HepG2 (cell line): ENCODE data around the gene LCN2. TPM values are rescaled to one million over a fixed set of nuclear protein-coding genes. Genes with fewer than 3 reads are reported as not detected.

Source experiments
- ADNP ChIP-seq: sonication (generic); formaldehyde crosslinking; IDR thresholded peaks from 2 replicates; pipeline ENCODE4 v1.4.0; 2020; ENCODE audit warnings: missing genetic modification reagents
- FIP1L1 ChIP-seq: fragments of 200-400 bp; formaldehyde crosslinking; IDR thresholded peaks from 2 replicates; pipeline ENCODE4 v1.6.1; 2018; ENCODE audit warnings: low read depth, mild to moderate bottlenecking, low read length, moderate library complexity, borderline replicate concordance; ENCODE audit not compliant: insufficient read depth
- HOXA7 ChIP-seq: sonication (generic); formaldehyde crosslinking; IDR thresholded peaks from 2 replicates; pipeline ENCODE4 v1.8.1; 2022; ENCODE audit warnings: mild to moderate bottlenecking, missing genetic modification reagents, moderate library complexity
- KAT7 ChIP-seq: IDR thresholded peaks from 2 replicates; pipeline ENCODE4 v1.6.1; 2018; ENCODE audit warnings: borderline replicate concordance, missing compliant biosample characterization
- MED8 ChIP-seq: sonication (generic); formaldehyde crosslinking; IDR thresholded peaks from 2 replicates; pipeline ENCODE4 v1.8.1; 2023; ENCODE audit warnings: mild to moderate bottlenecking, missing genetic modification reagents; ENCODE audit not compliant: insufficient replicate concordance
- MTF1 ChIP-seq: sonication (generic); formaldehyde crosslinking; IDR thresholded peaks from 2 replicates; pipeline ENCODE4 v1.5.0; 2020; ENCODE audit warnings: missing genetic modification reagents
- RORA ChIP-seq: sonication (generic); formaldehyde crosslinking; IDR thresholded peaks from 2 replicates; pipeline ENCODE4 v1.5.0; 2020; ENCODE audit warnings: mild to moderate bottlenecking, missing genetic modification reagents, moderate library complexity
- SETDB1 ChIP-seq: sonication (generic); formaldehyde crosslinking; IDR thresholded peaks from 2 replicates; pipeline ENCODE4 v1.5.1; 2020; ENCODE audit warnings: missing genetic modification reagents, mild to moderate bottlenecking, borderline replicate concordance
- SMAD3 ChIP-seq: sonication (generic); formaldehyde crosslinking; IDR thresholded peaks from 2 replicates; pipeline ENCODE4 v1.4.0; 2020; ENCODE audit warnings: missing genetic modification reagents
- TP53 ChIP-seq: sonication (generic); formaldehyde crosslinking; conservative IDR thresholded peaks from 2 replicates; pipeline ENCODE4 v1.4.0; 2020; ENCODE audit warnings: missing genetic modification reagents
- ZNF234 ChIP-seq: sonication (generic); formaldehyde crosslinking; conservative IDR thresholded peaks from 2 replicates; pipeline ENCODE4 v1.5.1; 2020; ENCODE audit warnings: mild to moderate bottlenecking, missing genetic modification reagents
- ZNF253 ChIP-seq: sonication (generic); formaldehyde crosslinking; IDR thresholded peaks from 2 replicates; pipeline ENCODE4 v1.8.0; 2022; ENCODE audit warnings: mild to moderate bottlenecking, missing genetic modification reagents, borderline replicate concordance
- ZNF614 ChIP-seq: IDR thresholded peaks from 2 replicates; pipeline ENCODE4 v1.6.1; 2018; ENCODE audit warnings: missing biosample characterization, missing genetic modification reagents, inconsistent platforms, borderline replicate concordance
- polyA plus RNA-seq, 8 experiments: library from polyadenylated mRNA; depleted of rRNA in 3 of 8; stranded (reverse) in 7 of 8; unstranded in 1 of 8; fragments of >200 nt; fragmentation: Illumina TruSeq in 4 of 8; extraction: Trizol in 4 of 8; gene quantifications; 2 replicates each; pipeline versions ENCODE4 v1.2.1 to v1.2.3, GENCODE V29; 2011 to 2016; ENCODE audit warnings: low read depth in 4 of 8, missing spikeins in 1 of 8, mixed read lengths in 1 of 8; ENCODE audit not compliant: insufficient read depth in 1 of 8
- total RNA-seq, 5 experiments: library from RNA; depleted of rRNA; stranded (reverse); fragments of >200 nt; fragmentation: Illumina TruSeq; extraction: Trizol; gene quantifications; 2 replicates each; pipeline ENCODE4 v1.2.3, GENCODE V29; 2016; ENCODE audit warnings: low read depth in 1 of 5
- TF ChIP-seq, protein P1 (sequence below): sonication (generic); formaldehyde crosslinking; IDR thresholded peaks from 2 replicates; pipeline ENCODE4 v1.4.0; 2020; ENCODE audit warnings: missing genetic modification reagents, borderline replicate concordance
- TF ChIP-seq, protein P2 (sequence below): sonication (generic); formaldehyde crosslinking; conservative IDR thresholded peaks from 2 replicates; pipeline ENCODE4 v1.4.0; 2020; ENCODE audit warnings: mild to moderate bottlenecking, missing genetic modification reagents, moderate library complexity
- TF ChIP-seq, protein P3 (sequence below): sonication (generic); formaldehyde crosslinking; IDR thresholded peaks from 2 replicates; pipeline ENCODE4 v1.4.0; 2020; ENCODE audit warnings: missing genetic modification reagents, borderline replicate concordance
- TF ChIP-seq, protein P4 (sequence below): sonication (generic); formaldehyde crosslinking; IDR thresholded peaks from 2 replicates; pipeline ENCODE4 v1.8.1; 2023; ENCODE audit warnings: mild to moderate bottlenecking, moderate library complexity, missing genetic modification reagents

LCN2 gene
- total and polyA plus RNA-seq, 2 of the 13 experiments (the other 11 are each of a cell fraction or from before 2014, with no cell fraction given), result 0.38 to 1.4 TPM

DNA sequence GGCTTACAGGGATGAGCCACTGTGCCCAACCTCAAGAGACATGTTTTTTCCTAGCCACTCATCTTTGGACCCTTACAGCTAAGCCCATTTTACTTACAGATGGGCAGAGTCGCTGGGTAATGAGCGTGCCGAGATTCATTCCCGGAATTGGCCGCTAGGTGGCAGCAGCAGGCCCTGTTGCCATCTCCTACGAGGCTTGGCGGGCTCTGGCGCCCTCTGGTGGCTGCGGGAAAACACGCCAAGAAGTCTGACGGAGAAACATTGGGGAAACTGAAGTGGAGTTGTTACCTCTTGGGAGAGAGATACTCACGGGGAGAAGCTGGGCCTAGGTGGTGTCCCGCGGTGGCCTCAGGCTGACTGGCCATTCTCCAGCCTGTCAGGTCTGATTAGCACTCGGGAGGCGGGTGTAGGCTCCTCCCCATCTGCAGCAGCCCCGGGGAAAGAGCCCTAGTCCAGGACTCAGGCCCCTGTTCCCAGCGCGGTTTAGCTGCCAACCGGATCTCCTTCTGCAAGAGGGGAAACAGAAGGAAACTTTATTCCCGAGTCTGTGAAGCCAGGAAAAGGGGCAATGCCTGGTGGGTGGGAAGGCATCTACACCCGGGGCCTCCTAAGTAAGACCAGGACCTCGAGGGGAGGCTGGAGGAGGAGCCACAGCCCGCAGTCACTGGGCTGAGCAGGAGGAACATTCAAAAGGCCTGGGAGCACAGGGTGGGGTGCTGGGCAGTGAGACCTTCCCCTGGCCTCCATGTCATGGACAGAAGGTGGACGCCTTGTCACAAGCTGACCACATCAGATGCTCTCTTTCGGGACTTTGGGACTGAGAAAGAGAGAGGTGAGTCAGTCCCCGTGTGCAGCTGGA, 31.4 kb upstream of the LCN2 start (continued):
- TF ChIP-seq, protein P1, sequence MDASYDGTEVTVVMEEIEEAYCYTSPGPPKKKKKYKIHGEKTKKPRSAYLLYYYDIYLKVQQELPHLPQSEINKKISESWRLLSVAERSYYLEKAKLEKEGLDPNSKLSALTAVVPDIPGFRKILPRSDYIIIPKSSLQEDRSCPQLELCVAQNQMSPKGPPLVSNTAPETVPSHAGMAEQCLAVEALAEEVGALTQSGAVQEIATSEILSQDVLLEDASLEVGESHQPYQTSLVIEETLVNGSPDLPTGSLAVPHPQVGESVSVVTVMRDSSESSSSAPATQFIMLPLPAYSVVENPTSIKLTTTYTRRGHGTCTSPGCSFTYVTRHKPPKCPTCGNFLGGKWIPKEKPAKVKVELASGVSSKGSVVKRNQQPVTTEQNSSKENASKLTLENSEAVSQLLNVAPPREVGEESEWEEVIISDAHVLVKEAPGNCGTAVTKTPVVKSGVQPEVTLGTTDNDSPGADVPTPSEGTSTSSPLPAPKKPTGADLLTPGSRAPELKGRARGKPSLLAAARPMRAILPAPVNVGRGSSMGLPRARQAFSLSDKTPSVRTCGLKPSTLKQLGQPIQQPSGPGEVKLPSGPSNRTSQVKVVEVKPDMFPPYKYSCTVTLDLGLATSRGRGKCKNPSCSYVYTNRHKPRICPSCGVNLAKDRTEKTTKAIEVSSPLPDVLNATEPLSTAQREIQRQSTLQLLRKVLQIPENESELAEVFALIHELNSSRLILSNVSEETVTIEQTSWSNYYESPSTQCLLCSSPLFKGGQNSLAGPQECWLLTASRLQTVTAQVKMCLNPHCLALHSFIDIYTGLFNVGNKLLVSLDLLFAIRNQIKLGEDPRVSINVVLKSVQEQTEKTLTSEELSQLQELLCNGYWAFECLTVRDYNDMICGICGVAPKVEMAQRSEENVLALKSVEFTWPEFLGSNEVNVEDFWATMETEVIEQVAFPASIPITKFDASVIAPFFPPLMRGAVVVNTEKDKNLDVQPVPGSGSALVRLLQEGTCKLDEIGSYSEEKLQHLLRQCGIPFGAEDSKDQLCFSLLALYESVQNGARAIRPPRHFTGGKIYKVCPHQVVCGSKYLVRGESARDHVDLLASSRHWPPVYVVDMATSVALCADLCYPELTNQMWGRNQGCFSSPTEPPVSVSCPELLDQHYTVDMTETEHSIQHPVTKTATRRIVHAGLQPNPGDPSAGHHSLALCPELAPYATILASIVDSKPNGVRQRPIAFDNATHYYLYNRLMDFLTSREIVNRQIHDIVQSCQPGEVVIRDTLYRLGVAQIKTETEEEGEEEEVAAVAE (CRISPR knock-in tag), result no peak
- TF ChIP-seq FIP1L1 (no peak), KAT7 (no peak), ADNP (CRISPR knock-in tag) (peak; percentile 77), RORA (CRISPR knock-in tag) (no peak), SMAD3 (CRISPR knock-in tag) (peak; percentile 92), HOXA7 (CRISPR knock-in tag) (no peak), MTF1 (no peak), SETDB1 (CRISPR knock-in tag) (no peak), ZNF253 (CRISPR knock-in tag) (no peak), ZNF614 (CRISPR knock-in tag) (peak; percentile 48; the same call in 1 of the 2 replicates), MED8 (CRISPR knock-in tag) (no peak), TP53 (CRISPR knock-in tag) (no peak), ZNF234 (CRISPR knock-in tag) (no peak)
- TF ChIP-seq, protein P2, sequence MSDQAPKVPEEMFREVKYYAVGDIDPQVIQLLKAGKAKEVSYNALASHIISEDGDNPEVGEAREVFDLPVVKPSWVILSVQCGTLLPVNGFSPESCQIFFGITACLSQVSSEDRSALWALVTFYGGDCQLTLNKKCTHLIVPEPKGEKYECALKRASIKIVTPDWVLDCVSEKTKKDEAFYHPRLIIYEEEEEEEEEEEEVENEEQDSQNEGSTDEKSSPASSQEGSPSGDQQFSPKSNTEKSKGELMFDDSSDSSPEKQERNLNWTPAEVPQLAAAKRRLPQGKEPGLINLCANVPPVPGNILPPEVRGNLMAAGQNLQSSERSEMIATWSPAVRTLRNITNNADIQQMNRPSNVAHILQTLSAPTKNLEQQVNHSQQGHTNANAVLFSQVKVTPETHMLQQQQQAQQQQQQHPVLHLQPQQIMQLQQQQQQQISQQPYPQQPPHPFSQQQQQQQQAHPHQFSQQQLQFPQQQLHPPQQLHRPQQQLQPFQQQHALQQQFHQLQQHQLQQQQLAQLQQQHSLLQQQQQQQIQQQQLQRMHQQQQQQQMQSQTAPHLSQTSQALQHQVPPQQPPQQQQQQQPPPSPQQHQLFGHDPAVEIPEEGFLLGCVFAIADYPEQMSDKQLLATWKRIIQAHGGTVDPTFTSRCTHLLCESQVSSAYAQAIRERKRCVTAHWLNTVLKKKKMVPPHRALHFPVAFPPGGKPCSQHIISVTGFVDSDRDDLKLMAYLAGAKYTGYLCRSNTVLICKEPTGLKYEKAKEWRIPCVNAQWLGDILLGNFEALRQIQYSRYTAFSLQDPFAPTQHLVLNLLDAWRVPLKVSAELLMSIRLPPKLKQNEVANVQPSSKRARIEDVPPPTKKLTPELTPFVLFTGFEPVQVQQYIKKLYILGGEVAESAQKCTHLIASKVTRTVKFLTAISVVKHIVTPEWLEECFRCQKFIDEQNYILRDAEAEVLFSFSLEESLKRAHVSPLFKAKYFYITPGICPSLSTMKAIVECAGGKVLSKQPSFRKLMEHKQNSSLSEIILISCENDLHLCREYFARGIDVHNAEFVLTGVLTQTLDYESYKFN (CRISPR knock-in tag), result peak; percentile 49
- TF ChIP-seq, protein P3, sequence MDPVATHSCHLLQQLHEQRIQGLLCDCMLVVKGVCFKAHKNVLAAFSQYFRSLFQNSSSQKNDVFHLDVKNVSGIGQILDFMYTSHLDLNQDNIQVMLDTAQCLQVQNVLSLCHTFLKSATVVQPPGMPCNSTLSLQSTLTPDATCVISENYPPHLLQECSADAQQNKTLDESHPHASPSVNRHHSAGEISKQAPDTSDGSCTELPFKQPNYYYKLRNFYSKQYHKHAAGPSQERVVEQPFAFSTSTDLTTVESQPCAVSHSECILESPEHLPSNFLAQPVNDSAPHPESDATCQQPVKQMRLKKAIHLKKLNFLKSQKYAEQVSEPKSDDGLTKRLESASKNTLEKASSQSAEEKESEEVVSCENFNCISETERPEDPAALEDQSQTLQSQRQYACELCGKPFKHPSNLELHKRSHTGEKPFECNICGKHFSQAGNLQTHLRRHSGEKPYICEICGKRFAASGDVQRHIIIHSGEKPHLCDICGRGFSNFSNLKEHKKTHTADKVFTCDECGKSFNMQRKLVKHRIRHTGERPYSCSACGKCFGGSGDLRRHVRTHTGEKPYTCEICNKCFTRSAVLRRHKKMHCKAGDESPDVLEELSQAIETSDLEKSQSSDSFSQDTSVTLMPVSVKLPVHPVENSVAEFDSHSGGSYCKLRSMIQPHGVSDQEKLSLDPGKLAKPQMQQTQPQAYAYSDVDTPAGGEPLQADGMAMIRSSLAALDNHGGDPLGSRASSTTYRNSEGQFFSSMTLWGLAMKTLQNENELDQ (CRISPR knock-in tag), result no peak; the same call in 1 of the 2 replicates
- TF ChIP-seq, protein P4, sequence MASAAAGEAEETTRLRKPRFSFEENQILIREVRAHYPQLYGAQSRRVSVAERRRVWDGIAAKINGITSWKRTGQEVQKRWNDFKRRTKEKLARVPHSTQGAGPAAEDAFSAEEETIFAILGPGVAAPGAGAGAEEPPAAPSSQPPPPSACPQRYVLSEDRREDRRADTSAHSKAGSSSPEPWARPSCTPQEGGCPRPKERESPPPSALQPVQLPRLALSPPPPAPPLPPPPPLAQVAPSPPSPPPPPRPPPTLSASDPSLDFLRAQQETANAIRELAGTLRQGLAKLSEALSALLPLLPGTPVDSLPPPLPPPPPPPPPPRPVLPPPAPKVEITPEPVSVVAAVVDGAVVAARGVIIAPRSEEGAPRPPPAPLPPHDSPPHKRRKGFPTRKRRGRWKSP (CRISPR knock-in tag), result no peak
